Gastroesophageal sphincter (tissue), 4 donors: Measurements from ENCODE around the gene TEDC2. TPM values are rescaled to one million over a fixed set of nuclear protein-coding genes. Genes with fewer than 3 reads are reported as not detected.
A peak's percentile ranks its signal among the peaks of the same experiment; 100 is the strongest.

Source experiments
- ATAC-seq: fragments of 150-250 bp; one replicate; pipeline ENCODE4 v1.9.1; 2016; ENCODE audit warnings: mild to moderate bottlenecking, moderate library complexity
- H3K27ac ChIP-seq, 4 donors: fragments of 200-600 bp; sonication (generic) in 3 of 4; 1 replicate in 3 of 4; 2 replicates in 1 of 4; pipeline ENCODE4 v1.5.1; 2016 to 2019
- H3K27me3 ChIP-seq: fragments of 200-600 bp; sonication (generic); one replicate; pipeline ENCODE4 v1.5.1; 2019
- H3K36me3 ChIP-seq, 2 donors: fragments of 200-600 bp; sonication (generic); one replicate each; pipeline ENCODE4 v1.5.1; 2019; ENCODE audit warnings: control low read depth in 1 of 2
- H3K4me1 ChIP-seq, 3 donors: fragments of 200-600 bp; sonication (generic); 1 replicate in 2 of 3; 2 replicates in 1 of 3; pipeline ENCODE4 v1.5.1; 2016 to 2019; ENCODE audit warnings: control low read depth in 2 of 3
- H3K4me3 ChIP-seq, 2 donors: fragments of 200-600 bp; sonication (generic); one replicate each; pipeline ENCODE4 v1.5.1; 2019; ENCODE audit warnings: mild to moderate bottlenecking in 1 of 2, moderate library complexity in 1 of 2
- H3K9me3 ChIP-seq, 3 donors: fragments of 200-600 bp; sonication (generic); one replicate each; pipeline ENCODE4 v1.5.1; 2017 to 2019; ENCODE audit warnings: control low read depth in 2 of 3
- EP300 ChIP-seq: sonication (generic); formaldehyde crosslinking; IDR thresholded peaks from one replicate; pipeline ENCODE4 v1.6.1; 2017; ENCODE audit warnings: antibody characterized with exemption, mild to moderate bottlenecking
- POLR2A ChIP-seq, 2 donors: fragments of 450-650 bp; IDR thresholded peaks; one replicate each; pipeline ENCODE4 v1.6.1; 2017; ENCODE audit warnings: antibody characterized with exemption in 2 of 2, mild to moderate bottlenecking in 2 of 2, moderate library complexity in 1 of 2
- POLR2AphosphoS5 ChIP-seq: sonication (generic); formaldehyde crosslinking; IDR thresholded peaks from one replicate; pipeline ENCODE4 v1.6.1; 2017; ENCODE audit warnings: antibody characterized with exemption
- WGBS, 2 donors: methylation state at CpG; one replicate each; pipeline ENCODE4 v1.1.5; 2018; ENCODE audit warnings: low coverage in 1 of 2; 5-methylcytosine and 5-hydroxymethylcytosine counted together
- total RNA-seq, 4 donors: library from RNA; depleted of rRNA; stranded (reverse); fragments of >200 nt; gene quantifications; one replicate each; pipeline ENCODE4 v1.1.0, GENCODE V29; 2016
- TF ChIP-seq, protein P1 (sequence below), 4 experiments: fragments of 200-600 bp in 2 of 4; fragments of 450-650 bp in 2 of 4; sonication (generic) in 1 of 4; IDR thresholded peaks; one replicate each; pipeline ENCODE4 v1.5.1; 2017 to 2019; ENCODE audit warnings: antibody characterized with exemption in 4 of 4, mild to moderate bottlenecking in 2 of 4, moderate library complexity in 2 of 4

TEDC2 gene
- total RNA-seq, 4 donors from 2014 or later, result 1.0 to 2.5 TPM; not detected in 2

DNA sequence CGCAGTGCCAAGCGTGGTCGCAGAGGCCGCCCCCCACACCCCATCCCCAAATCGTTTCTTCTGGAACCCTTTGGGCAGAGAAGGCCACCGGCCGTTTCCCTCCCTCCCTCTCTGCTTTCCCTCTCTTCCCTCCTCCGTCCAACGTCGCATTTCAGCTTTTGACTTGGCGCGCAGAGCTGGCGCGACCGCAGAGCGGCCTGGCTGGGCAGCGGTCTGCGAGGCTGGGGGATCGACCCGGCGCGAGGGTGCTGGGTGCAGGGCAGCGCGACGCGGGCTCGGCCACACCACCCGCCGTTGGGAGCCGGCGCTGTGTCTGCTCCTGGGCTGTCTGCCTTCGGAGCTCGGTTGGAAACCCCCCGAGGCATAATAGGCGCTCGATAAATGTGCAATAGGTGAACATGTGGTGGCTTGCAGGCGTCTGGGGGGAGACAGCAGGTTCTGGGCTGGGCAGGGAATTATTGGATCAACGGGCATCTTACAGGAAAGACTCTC, 8.4 kb downstream of the TEDC2 start:
- Histone ChIP-seq H3K27me3 (peaks cover 63% of the 10 kb centered on the region), H3K4me3 (peak overlapping the region; percentile 32 to 67), H3K4me1 (peaks cover 0 to 54% (median 32%) of the 10 kb centered on the region in 3 donors), H3K27ac (peak overlapping the region in 2 of 4 donors; percentile 3 to 71), H3K9me3 (no peaks in the 10 kb centered on the region), H3K36me3 (no peaks in the 10 kb centered on the region)
- TF ChIP-seq, protein P1, sequence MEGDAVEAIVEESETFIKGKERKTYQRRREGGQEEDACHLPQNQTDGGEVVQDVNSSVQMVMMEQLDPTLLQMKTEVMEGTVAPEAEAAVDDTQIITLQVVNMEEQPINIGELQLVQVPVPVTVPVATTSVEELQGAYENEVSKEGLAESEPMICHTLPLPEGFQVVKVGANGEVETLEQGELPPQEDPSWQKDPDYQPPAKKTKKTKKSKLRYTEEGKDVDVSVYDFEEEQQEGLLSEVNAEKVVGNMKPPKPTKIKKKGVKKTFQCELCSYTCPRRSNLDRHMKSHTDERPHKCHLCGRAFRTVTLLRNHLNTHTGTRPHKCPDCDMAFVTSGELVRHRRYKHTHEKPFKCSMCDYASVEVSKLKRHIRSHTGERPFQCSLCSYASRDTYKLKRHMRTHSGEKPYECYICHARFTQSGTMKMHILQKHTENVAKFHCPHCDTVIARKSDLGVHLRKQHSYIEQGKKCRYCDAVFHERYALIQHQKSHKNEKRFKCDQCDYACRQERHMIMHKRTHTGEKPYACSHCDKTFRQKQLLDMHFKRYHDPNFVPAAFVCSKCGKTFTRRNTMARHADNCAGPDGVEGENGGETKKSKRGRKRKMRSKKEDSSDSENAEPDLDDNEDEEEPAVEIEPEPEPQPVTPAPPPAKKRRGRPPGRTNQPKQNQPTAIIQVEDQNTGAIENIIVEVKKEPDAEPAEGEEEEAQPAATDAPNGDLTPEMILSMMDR (IDR thresholded peaks at IDR 0.05), result no peak
- TF ChIP-seq EP300 (no peak), POLR2A (IDR thresholded peaks at IDR 0.05) (no peak), POLR2AphosphoS5 (no peak)
- 0% methylated on average over 4 of the region's 38 CpGs; no CpG with 5 or more reads in 1 of the 2 donors for WGBS, 2 donors
- no peak for ATAC-seq

- Histone ChIP-seq H3K36me3 (no peaks in the 10 kb centered on the region), H3K27me3 (peaks cover 67% of the 10 kb centered on the region), H3K4me1 (peaks cover 0 to 60% (median 36%) of the 10 kb centered on the region in 3 donors), H3K4me3 (peak overlapping the region in 1 of 2 donors; percentile 67), H3K9me3 (no peaks in the 10 kb centered on the region), H3K27ac (no peak overlapping the region)
- TF ChIP-seq POLR2AphosphoS5 (no peak), POLR2A (IDR thresholded peaks at IDR 0.05) (no peak), EP300 (no peak)
- TF ChIP-seq, protein P1 (IDR thresholded peaks at IDR 0.05), result no peak
- ATAC-seq, result no peak
- WGBS, 2 donors, result no CpG with 5 or more reads among the region's 14 CpGs
Observed at GRCh38 chr16:2468725-2469398, 9.0 kb downstream of the TEDC2 start.

DNA sequence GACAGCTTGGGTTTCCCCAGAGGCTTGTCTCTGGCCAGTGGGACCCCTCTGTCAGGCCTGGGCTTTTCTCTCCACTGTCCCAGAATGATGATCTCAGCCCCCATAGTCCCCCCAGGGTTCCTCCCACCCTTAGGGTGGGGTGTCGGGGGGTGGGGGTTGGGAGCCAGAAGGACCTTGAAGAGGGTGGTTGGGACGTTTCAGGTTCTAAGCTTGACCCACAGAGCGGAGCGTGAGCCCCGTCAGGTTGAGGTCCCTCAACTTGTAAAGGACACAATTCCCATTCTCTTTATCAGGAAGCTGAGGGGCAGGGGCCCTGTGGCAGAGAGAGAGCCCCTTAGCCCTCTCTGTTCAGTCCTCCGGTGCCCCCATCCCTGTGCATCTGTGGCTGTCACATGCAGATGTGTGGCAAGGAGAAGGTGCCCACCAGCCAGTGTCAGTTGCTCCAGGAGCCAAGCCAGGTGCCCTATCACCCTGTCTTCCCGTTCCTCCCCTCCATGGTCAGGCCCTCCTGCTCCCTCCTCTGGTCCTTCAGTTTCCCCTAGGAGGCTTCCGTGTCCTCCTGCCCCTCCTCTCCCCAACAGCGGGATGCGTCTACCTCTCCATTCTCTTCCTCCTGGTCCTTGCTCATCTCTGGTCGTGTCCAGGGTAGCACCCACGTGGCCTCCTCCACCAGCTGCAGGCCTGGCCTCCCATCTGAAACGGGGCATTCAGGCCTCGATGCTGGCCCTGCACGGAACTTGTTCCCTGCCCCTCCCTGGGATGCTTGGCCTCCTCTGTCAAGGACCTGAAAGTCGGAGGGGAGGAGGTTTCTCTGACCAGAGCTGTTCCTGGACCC, 9.7 kb downstream of the TEDC2 start:
- ATAC-seq, result no peak
- Histone ChIP-seq H3K4me3 (no peak overlapping the region), H3K27me3 (peaks cover 67% of the 10 kb centered on the region), H3K4me1 (peaks cover 0 to 68% (median 39%) of the 10 kb centered on the region in 3 donors), H3K36me3 (no peaks in the 10 kb centered on the region), H3K9me3 (no peaks in the 10 kb centered on the region), H3K27ac (no peak overlapping the region)
- WGBS, 2 donors, result 52 to 67% methylated on average over 2 to 4 of the region's 16 CpGs
- TF ChIP-seq POLR2A (IDR thresholded peaks at IDR 0.05) (no peak), EP300 (no peak), POLR2AphosphoS5 (no peak)
- TF ChIP-seq, protein P1 (IDR thresholded peaks at IDR 0.05), result no peak

GRCh38 chr16:2470234-2470601, 10.3 kb downstream of the TEDC2 start:
- no peak for ATAC-seq
- H3K36me3 ChIP-seq, result no peaks in the 10 kb centered on the region
- H3K9me3 ChIP-seq, result no peaks in the 10 kb centered on the region
- H3K4me1 ChIP-seq, result peaks cover 0 to 69% (median 39%) of the 10 kb centered on the region in 3 donors
- H3K4me3 ChIP-seq, result no peak overlapping the region
- peaks cover 67% of the 10 kb centered on the region for H3K27me3 ChIP-seq
- TF ChIP-seq, protein P1 (IDR thresholded peaks at IDR 0.05), result no peak
- TF ChIP-seq EP300 (no peak), POLR2AphosphoS5 (no peak), POLR2A (IDR thresholded peaks at IDR 0.05) (no peak)
- H3K27ac ChIP-seq, result no peak overlapping the region
- no CpG with 5 or more reads among the region's 7 CpGs for WGBS, 2 donors
